ENCODE results near the gene RABGGTA.

Gene RABGGTA

DNA sequence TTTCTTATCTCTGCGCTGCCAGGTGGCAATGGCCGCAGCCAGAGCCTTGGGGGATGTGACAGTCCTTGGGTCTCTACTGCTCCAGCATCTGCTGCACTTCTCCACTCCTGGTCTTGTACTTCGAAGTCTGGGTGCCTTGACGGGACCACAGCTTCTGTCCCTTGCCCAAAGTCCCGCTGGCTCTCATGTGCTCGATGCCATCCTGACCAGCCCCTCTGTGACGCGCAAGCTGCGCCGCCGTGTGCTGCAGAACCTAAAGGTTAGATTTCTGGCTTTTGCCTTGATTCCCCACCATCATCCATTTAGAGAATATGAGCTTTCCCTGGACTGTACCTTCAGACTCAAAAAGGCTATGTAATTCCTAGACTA, 32.6 kb upstream of the RABGGTA start:
- no peak for DNase-seq

GRCh38 chr14:24300326-24300980, 29.1 kb upstream of the RABGGTA start:
- no peak for DNase-seq

DNA sequence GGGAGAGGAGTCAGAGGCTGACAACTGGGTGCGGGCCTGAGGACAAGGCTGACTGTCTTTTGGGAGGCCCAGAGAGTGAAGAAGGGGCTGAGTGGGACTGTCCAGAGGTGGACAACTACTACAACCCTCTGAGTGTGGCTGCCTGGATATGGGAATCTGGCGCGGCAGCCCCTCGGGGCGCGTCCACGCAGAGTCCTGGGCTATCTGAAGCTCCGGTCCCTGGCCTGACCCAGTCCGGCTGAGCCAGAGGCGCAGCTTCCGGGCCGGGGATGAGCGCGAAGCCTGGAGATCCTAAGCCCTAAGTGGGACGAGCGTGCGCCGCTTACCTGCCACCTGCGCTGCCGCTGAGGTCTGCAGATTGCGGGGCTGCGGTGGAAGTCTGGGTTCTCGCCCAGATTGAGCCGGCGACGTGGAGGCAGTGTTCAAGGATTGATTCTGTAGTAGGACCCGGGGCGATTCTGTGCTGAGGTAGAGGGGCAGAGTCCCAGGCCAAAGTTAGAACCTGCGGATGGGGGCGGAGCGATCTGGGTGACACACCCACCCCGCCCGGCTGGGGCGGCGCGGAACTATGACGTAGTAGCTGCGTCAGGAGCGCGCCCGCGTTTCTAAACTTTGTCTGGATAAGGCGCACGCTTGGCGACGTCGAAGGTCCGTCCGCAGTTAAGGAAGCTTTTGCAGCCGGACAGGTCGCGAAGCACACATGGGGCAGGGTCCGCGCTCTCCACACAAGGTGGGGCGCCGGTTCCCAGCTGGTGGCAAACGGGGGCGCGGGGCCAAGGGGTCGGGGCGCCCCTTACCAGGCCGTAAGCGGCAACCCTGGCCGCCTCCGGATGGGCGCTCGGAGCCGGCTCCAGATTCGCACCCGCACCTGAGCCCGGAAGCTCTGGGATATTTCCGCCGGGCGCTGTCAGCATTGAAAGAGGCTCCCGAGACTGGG, 28.1 kb upstream of the RABGGTA start, which contains the start of the genes DHRS1 and NOP9:
DHRS1 (minus strand) TSS at position 526 of the 937 bp plus-strand sequence. CDS start 674 bp downstream, outside the sequence.
NOP9 (plus strand) TSS at position 596 of the 937 bp plus-strand sequence; CDS start at position 701, 105 bp downstream.
- DNase-seq, result peak; percentile 92

- DNase-seq, result peak; percentile 10
Observed at GRCh38 chr14:24298892-24299254, 27.5 kb upstream of the RABGGTA start.

GRCh38 chr14:24297190-24297964, 26.0 kb upstream of the RABGGTA start:
- no peak for DNase-seq

GRCh38 chr14:24296341-24297157, 25.2 kb upstream of the RABGGTA start:
- peak; percentile 79 for DNase-seq

DNA sequence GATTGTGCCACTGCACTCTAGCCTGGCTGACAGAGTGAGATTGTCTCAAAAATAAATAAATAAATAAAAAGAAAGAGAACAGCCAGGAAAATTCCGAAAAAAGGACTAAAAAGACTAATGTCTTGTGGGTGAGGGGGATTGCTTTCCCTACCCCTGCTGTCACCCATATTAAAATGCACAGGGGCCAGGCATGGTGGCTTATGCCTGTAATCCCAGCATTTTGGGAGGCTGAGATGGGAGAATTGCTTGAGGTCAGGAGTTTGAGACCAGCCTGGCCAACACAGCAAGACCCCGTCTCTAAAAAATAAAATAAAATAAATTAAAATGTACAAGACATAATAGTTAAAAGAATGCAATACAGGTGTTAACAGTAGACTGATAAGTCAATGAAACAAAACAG, 22.1 kb upstream of the RABGGTA start:
- DNase-seq, result no peak

- no peak for DNase-seq
Observed at GRCh38 chr14:24292118-24292807, 20.9 kb upstream of the RABGGTA start.

- DNase-seq, result no peak
Observed at GRCh38 chr14:24291446-24292117, 20.2 kb upstream of the RABGGTA start.

- no peak for DNase-seq
Observed at GRCh38 chr14:24290746-24291145, 19.3 kb upstream of the RABGGTA start.

GRCh38 chr14:24289649-24290280, 18.4 kb upstream of the RABGGTA start:
- DNase-seq, result no peak

DNA sequence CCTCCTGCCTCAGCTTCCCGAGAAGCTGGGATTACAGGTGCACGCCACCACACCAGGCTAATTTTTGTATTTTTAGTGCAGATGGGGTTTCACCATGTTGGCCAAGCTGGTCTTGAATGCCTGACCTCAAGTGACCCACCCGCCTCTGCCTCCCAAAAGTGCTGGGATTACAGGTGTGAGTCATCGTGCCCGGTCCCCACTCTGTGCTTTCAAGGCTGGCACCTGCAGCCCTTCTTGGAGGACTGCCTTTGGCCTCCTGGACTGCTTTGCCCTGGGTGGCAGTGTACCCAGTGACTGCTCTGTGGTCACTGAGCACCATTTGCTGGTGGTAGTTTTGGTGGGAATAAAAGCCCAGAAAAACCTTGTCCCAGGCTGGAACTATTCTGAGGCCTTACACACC, 15.6 kb upstream of the RABGGTA start:
- no peak for DNase-seq

DNA sequence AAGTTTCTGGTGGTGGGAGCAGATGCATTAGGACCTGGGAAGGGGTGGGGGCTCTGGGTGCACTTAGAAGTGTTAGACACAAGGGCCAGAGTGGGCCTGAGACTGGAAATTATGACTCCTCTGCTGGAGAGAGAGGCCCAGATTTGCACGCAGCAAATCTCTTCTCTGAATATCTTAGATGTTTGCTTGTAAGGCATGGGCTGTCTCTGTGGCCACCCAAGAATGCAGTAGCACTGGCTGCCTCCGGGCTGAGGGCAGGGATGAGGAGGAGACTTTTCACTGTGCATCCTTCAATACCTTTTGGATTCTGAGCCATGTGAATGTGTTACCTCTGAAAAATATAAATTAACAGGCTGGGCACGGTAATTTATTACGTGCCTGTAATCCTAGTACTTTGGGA, 14.0 kb upstream of the RABGGTA start:
- no peak for DNase-seq

GRCh38 chr14:24284501-24285035, 13.2 kb upstream of the RABGGTA start:
- DNase-seq, result no peak

DNA sequence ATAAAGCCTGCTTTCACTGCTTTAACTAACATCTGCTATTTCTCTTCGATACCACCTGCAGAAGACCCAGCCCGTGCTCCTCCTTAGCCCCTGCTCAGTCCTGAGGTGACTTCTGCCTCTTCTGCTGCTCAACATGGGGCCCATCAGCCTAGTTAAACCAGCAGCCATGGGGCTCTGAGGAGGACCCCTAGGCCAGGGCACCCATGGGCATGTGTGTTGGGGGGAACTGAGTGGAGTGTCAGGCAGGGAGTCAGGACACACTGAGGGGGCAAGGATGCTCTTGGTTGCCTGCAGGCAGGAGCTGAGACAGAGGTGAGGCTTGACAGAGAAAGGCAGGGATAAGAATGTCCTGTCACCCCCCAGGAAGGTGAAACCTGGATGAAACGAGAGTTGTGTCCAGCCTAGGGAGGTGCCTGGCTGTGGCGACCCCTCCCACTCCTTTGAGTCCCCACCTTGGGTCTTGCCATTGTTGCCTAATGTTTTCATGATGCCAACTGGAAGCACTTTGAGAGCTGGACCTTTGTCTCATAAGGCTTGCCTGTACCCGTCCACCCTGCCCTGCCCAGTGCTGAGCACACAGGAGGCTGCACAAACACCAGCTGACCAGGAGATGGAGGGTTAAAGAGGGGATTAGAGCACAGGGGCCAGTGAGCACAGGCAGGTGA, 12.5 kb upstream of the RABGGTA start:
- DNase-seq, result no peak

GRCh38 chr14:24282736-24283135, 11.3 kb upstream of the RABGGTA start:
- no peak for DNase-seq

- DNase-seq, result no peak
Observed at GRCh38 chr14:24281636-24282035, 10.2 kb upstream of the RABGGTA start.

DNA sequence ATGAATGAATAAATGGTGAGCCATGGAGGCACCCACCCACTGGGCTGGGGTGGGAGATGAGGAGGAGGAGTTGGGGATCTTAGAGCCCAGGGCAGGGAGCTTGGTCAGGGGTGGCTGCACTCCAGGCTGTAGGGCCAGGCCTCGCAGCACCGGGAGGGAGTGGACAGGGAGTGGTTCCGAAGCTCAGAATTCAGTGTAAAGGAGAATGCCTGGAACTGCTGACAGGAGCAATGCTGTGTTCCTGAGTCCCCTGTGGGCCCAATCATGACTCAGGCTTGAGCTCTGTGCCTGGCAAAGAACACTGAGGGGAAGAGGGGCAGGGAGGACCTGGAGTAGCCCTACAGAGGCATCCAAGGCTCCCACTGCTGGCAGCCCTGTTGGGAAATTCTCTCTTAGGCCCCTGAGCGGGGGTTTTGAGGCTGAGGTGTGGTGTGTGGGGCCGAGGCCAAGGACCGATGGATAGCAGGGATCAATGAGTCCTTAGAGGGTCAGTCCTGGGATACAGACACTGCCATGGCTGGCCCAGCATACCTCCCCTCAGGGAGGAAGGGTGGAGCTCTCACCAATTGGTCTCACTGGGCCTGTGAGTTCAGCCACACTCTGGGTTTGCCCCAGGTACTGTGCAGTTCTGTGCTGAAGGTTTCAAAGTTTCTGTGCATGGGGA, 9.5 kb upstream of the RABGGTA start:
- no peak for DNase-seq

Measured in CD4-positive, alpha-beta T cell treated with Interleukin-6 for 4 hours (primary cell).